ENCODE results near the gene HOXD9.

DNA sequence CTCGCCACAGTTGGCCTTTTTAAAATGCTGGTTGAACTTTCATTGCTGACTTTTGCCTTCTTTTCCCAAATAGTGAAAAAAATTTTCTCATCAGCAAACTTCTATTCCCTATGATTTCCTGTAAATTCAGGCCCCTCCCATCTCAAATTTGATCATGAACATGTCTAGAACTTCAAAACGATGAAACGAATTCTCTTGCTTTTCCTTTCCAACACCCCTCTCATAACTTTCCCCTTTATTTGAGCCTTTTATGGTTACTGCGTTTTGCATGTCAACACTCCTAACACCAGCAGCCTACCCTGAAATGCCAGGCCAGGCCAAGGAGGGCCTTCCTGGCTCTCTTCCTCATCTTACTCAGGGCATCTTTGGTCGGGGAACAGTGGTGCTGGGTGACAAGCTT is 31.7 kb upstream of the HOXD9 start:
- no peak for TF ChIP-seq CTCF (IDR thresholded peaks at IDR 0.05; ENCODE audit: extremely low read depth in 1 of 2, insufficient read depth in 1 of 2, low read depth in 1 of 2, low read length in 2 of 2)
- TF ChIP-seq POLR2A (IDR thresholded peaks at IDR 0.05; ENCODE audit: low read depth, low read length), result no peak
- TF ChIP-seq POLR2AphosphoS5 (IDR thresholded peaks at IDR 0.05; ENCODE audit: insufficient read depth, low read depth, low read length), result no peak
- TF ChIP-seq JUN (IDR thresholded peaks at IDR 0.05; ENCODE audit: borderline replicate concordance, insufficient read depth, insufficient read length, low read depth), result no peak
- TF ChIP-seq EZH2 (IDR thresholded peaks at IDR 0.05; ENCODE audit: borderline replicate concordance, low read depth, low read length, severe bottlenecking), result no peak
- TF ChIP-seq MYC (IDR thresholded peaks at IDR 0.05; ENCODE audit: low read depth, low read length), result no peak
- no peak for TF ChIP-seq FOS (IDR thresholded peaks at IDR 0.05; ENCODE audit: borderline replicate concordance, insufficient read depth, low read length)
- TF ChIP-seq, protein P1, sequence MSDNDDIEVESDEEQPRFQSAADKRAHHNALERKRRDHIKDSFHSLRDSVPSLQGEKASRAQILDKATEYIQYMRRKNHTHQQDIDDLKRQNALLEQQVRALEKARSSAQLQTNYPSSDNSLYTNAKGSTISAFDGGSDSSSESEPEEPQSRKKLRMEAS (IDR thresholded peaks at IDR 0.05; ENCODE audit: insufficient read depth, insufficient read length), result no peak
- TF ChIP-seq GATA2 (IDR thresholded peaks at IDR 0.05; ENCODE audit: insufficient read depth, insufficient read length, low read depth, low read length), result no peak

All from endothelial cell of umbilical vein (primary cell).